NCI-H510A (cell line): ENCODE results near the gene TMED1.
"Not testable (repeated sequence)": the region's sequence is repeated elsewhere in the genome, so short reads cannot be mapped to it uniquely, and the experiment has no call there.

Experiments used
- DNase-seq: peaks from one replicate; lab custom pipeline; 2025; lab: John Stamatoyannopoulos, UW

Gene TMED1

GRCh38 chr19:10862561-10863106, 26.6 kb upstream of the TMED1 start:
- DNase-seq: no peak

GRCh38 chr19:10861103-10861651, 25.2 kb upstream of the TMED1 start:
- no peak for DNase-seq

DNA sequence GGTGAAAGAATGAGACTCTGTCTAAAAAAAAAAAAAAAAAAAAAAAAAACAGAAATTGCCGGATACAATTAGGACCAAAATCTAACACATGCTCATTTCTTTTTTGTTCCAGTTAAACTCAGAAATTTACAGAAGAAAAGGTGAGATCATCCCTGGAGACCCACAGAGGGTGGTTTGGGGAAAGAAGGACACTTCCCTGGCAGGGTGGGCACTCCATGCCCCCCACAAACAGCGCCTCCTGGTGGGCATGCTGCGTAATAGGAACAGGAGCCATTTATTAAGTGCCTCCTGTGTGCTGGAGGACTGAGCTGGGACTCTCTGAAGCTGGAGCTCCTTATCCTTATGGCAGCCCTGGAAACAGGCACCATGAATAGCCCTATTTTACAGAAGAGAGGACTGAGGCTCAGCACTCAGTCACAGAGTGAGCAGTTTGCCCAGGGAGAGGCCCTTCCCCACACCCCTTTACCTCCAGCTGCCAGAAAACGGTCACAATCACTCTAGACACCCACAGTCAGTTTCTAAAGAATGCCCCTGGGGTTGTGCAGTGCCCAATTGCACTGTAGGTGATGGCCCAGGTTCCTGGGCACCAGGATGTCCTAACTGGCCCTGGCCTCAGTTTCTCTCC, 22.3 kb upstream of the TMED1 start:
- DNase-seq: no peak

DNA sequence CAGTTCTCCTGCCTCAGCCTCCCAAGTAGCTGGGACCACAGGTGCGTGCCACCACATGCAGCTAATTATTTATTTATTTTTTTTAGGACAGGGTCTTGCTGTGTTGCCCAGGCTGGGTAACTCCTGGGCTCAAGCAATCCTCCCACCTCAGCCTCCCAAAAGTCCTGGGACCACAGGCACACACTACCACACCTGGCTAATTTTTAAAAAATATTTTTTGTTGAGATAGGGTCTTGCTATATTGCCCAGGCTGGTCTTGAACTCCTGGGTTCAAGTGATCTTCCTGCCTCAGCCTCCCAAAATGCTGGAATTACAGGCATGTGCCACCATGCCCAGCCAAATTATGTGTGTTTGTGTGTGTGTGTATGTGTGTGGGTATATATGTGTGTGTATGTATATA, 20.9 kb upstream of the TMED1 start:
- not testable (repeated sequence) for DNase-seq

GRCh38 chr19:10855879-10856522, 20.0 kb upstream of the TMED1 start:
- no peak for DNase-seq

GRCh38 chr19:10854350-10855089, 18.5 kb upstream of the TMED1 start:
- DNase-seq: no peak

GRCh38 chr19:10852941-10853340, 16.9 kb upstream of the TMED1 start:
- no peak for DNase-seq

DNA sequence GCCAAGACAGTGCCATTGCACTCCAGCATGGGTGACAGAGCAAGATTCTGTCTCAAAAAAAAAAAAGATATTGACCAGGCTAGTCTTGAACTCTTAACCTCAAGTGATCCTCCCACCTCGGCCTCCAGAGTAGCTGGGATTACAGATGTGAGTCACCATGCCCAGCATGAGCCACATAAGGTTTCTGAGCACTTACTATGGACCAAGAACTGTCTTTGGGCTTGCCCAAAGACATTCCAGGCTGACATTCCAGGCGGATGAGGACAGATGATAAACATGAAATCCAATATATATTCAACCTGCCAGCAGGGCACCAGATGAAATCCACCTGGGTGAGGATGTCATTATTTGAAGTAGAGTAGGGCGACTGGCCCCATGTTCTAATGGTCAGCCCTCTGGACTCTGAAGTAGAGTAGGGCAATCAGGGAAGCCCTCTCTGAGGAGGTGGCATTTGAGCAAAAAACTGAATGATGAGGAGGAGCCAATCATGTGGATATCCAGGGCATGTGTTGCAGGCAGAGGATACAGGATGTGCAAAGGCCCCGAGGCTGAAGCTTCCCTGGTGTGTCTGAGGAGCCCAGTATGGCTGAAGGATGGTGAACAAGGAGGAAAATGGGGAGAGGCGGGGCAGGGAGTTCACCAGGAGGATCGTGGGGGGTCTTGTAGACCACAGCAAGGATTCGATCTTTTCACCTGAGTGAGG, 16.2 kb upstream of the TMED1 start:
- no peak for DNase-seq

- DNase-seq: no peak
Measured at GRCh38 chr19:10850631-10851030, 14.6 kb upstream of the TMED1 start.

GRCh38 chr19:10848230-10848856, 12.3 kb upstream of the TMED1 start, which contains the start of gene C19orf38:
TSS of gene C19orf38 (plus strand) at chr19:10848415. CDS start at chr19:10848509, 94 bp downstream.
- DNase-seq: no peak

DNA sequence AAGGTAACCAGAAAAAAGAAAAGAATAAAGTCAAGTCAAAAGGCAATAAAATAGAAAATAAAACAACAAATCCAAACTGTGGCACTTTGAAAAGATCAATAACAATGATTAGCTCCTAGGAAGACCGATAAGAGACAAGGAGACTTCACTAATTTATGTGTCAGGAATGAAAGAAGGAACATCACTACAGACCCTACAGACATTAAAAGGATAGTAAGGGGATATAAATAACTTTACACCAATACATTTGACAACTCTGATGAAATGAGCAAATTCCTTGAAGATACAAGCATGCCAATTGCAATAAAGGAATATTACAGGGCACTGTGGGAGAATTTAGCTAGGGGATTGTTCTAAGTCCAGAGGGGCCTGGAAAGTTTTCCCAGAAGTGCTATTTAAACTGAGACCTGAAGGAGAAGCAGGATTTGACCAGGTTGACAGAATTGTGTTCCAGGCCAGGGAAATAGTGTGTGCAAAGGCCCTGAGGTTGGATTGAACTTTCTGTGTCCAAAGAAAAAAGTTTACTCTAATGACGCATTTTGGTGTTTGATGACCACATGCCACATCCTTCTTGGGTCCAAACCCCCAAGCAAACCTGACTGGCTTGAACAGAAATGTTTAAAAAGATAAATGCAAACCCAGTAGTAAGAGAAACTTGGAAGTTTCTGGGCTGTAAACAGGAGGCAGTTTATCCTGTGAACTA, 10.6 kb upstream of the TMED1 start:
- no peak for DNase-seq

DNA sequence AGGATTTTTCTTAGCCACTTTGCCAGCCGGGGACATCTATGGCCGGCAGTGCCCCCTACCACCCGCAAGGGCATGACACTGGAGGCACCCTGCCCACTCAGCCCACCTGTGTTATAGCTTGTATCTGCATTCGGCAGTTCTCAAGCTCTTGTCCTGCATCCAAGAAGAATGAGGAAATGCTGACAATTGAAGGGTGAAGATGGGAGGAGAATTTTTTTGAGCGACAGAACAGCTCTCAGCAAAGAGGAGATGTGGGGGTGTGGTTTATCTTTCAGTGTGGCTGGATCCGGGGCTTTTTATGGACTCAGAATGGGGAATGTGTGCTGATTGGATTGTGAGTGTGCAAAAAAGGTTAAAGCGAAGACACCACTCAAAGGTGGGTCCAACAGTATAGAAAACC, 6.8 kb upstream of the TMED1 start:
- DNase-seq: no peak

DNA sequence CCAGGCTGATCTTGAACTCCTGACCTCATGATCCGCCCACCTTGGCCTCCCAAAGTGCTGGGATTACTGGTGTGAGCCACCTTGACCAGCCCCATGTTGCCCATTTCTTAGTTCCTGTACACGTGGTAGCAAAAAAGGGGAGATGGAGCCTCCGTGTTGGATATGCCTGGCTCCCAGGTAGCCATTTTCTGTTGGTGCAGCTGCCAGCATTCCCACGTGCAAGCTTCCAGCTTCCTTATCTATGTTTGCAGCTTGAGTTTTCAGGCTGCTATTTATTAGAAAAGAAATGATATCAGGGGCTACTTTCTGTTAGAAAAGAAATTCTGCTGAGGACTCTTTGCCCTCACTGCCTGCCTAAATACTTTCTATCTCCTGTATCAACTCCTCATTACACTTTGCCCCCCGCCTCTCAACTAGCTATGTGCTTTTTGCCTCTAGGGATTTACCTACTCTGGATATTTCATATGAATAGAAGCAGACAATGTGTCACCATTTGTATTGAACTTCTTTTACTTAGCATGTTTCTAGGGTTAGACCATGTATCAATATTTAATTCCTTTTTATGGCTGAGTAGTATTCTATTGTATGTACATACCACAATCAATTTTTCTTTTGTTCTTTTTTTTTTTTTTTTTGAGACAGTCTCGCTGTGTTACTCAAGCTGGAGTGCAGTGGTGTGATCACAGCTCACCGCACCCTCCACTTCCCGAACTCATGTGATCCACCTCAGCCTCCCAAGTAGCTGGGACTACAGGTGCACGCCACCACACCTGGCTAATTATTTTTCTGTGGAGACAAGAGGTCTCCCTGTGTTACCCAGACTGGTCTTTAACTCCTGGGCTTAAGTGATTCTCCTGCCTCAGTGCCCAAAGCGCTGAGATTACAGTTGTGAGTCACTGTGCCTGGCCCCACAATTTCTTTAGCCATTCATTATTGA, 3.4 kb upstream of the TMED1 start:
- no peak for DNase-seq

GRCh38 chr19:10838377-10838776, 2.4 kb upstream of the TMED1 start:
- no peak for DNase-seq

GRCh38 chr19:10837649-10838048, 1.6 kb upstream of the TMED1 start:
- DNase-seq: not testable (repeated sequence)

DNA sequence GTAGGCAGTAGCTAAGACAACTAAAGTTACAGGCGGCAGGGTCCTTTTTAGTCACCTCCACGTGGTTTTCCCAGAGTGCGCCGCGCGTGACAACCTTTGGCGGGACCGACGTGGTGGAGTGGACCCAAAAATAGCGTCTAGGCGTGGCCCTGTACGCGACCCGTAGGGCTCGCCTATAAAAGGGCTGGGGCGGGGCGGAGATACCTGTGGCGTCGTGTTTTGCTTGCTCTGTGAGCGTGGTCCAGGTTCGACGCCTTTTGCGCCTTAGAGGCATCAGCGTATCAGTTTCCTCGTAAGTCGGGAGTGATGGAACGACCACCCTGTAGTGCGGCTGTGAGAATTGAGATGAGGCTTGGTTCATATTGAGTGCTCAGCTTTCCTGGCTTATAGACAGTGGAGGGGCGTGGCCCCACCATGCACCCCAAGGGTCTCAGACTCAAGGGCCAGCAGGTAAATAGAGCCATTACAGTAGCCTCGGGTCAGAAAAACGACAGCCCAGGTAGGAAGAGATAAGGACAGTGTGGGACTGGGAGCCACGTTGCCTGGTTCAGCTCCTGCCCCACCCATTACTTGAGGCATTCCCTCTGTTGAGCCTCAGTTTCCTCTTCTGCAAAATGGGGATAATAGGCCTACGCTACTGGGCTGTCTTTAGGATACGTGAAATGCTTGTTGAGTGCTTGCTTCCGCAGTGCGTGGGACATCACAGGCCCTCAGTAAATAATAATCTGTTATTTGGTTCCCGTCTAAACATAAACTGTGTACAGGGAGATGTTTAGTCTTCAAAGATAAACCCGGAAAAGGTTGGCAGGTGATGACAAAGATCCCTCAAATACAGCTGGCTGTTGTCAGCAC, 693 bp upstream of the TMED1 start:
- peak; percentile 93 for DNase-seq

GRCh38 chr19:10835089-10835753, 791 bp downstream of the TMED1 start:
- DNase-seq: no peak

GRCh38 chr19:10832939-10833296, 3.1 kb downstream of the TMED1 start:
- DNase-seq: no peak
